Astrocyte of the cerebellum (primary cell): ENCODE measurements around the gene PNPT1.
"Not testable (repeated sequence)": the region's sequence is repeated elsewhere in the genome, so short reads cannot be mapped to it uniquely, and the experiment has no call there.

Experiments
- DNase-seq: peaks from one replicate; pipeline ENCODE4 v3.0.0-alpha.2; 2011; ENCODE audit warnings: low read depth
- H3K4me3 ChIP-seq: 2 replicates; pipeline ENCODE4 v1.5.1; 2011; ENCODE audit warnings: mild to moderate bottlenecking, low read depth, low read length, moderate library complexity
- in situ Hi-C: cut with HindIII; loops from 2 replicates; pipeline ENCODE4 v1.10.0; 2017; ENCODE audit warnings: low sequenced_read_pairs
- TF ChIP-seq, protein P1 (sequence below): IDR thresholded peaks from 2 replicates; pipeline ENCODE4 v1.5.1; 2012; ENCODE audit warnings: low read length, low read depth, moderate library complexity, mild to moderate bottlenecking; ENCODE audit errors: missing control alignments

Gene PNPT1

DNA sequence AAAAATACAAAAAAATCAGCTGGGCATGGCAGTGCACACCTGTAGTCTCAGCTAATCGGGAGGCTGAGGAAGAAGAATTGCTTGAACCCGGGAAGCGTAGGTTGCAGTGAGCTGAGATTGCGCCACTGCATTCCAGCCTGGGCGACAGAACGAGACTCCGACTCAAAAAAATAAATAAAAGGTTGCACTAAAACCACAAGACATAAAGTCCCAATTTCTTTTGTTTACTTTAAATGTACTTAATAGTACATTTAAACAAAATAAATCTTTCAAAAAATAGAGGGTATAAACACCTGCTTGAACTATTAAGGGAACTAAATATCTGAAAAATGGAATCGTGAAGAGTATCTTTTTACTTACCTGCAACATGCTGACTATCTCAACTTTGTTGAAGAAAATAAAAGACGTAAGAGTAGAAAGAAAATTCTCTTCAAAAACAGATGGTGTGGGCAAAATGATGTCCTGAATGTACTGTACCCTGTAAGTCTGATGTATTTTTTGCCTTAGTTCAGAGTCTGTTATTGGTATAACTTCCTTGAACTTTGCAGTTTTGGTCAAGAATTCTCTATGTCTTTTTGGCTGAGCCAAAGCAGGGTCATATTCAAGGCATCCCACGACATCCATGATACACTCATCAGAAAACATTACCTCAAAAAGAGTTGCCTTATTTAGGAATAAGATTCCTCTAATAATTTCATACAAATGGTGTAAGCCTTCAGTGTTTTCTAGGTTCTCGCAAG lies 95.4 kb downstream of the PNPT1 start:
- in situ Hi-C loops: no loop called here
- no peak overlapping the region for H3K4me3 ChIP-seq
- TF ChIP-seq, protein P1, sequence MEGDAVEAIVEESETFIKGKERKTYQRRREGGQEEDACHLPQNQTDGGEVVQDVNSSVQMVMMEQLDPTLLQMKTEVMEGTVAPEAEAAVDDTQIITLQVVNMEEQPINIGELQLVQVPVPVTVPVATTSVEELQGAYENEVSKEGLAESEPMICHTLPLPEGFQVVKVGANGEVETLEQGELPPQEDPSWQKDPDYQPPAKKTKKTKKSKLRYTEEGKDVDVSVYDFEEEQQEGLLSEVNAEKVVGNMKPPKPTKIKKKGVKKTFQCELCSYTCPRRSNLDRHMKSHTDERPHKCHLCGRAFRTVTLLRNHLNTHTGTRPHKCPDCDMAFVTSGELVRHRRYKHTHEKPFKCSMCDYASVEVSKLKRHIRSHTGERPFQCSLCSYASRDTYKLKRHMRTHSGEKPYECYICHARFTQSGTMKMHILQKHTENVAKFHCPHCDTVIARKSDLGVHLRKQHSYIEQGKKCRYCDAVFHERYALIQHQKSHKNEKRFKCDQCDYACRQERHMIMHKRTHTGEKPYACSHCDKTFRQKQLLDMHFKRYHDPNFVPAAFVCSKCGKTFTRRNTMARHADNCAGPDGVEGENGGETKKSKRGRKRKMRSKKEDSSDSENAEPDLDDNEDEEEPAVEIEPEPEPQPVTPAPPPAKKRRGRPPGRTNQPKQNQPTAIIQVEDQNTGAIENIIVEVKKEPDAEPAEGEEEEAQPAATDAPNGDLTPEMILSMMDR: no peak
- no peak for DNase-seq

DNA sequence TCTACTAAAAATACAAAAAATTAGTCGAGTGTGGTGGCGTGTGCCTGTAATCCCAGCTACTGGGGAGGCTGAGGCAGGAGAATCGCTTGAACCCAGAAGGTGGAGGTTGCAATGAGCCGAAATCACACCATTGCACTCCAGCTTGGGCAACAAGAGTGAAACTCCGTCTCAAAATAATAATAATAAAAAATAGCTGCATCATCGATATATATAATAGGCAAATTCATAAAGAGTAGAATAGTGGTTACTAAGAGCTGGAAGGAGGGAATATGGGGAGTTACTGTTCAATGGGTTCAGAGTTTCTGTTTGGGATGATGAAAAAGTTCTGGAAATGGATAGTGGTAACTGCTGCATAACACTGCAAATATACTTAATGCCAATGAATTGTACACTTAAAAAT lies 96.8 kb downstream of the PNPT1 start:
- H3K4me3 ChIP-seq, in situ Hi-C loops, DNase-seq: not testable (repeated sequence)

DNA sequence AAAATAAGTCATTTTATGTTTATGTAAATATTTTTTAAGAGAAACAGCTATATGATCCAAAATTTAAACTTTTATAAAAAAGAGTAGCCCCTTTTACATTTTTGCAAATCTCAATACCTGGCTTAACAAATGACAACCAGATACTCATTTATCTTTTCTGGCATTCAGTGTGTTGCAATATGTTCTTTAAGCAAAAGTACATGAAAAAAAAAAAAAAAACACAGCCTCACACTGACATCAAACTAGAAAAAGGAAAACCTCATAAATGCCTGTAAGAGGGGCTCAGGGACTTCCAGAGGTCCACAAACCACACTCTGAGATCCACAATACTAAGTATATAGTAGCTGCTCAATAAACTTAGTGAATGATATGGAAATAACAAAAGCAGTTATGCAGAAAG lies 98.1 kb downstream of the PNPT1 start:
- TF ChIP-seq, protein P1: no peak
- in situ Hi-C loops: no loop called here
- no peak for DNase-seq
- H3K4me3 ChIP-seq: no peak overlapping the region

DNA sequence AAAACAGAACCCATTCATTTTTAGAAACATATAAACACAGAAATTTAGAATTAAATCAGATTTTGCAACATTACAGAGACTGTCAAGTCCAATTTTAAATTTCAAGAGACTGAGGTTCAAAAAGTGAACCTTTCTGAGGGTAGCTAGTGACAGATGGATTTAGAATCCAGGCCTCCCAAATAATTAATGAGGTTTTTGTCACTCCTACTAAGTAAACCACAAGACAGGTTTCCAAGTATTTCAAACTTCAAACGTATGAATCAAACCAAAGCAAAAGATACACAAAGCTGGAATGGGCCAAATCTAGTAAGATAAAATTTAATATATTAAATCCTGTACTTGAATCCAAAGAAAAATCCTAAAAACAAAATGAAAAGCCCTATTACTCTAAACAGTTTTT lies 101.5 kb downstream of the PNPT1 start:
- TF ChIP-seq, protein P1: no peak
- no peak for DNase-seq
- no peak overlapping the region for H3K4me3 ChIP-seq
- in situ Hi-C loops: no loop called here

DNA sequence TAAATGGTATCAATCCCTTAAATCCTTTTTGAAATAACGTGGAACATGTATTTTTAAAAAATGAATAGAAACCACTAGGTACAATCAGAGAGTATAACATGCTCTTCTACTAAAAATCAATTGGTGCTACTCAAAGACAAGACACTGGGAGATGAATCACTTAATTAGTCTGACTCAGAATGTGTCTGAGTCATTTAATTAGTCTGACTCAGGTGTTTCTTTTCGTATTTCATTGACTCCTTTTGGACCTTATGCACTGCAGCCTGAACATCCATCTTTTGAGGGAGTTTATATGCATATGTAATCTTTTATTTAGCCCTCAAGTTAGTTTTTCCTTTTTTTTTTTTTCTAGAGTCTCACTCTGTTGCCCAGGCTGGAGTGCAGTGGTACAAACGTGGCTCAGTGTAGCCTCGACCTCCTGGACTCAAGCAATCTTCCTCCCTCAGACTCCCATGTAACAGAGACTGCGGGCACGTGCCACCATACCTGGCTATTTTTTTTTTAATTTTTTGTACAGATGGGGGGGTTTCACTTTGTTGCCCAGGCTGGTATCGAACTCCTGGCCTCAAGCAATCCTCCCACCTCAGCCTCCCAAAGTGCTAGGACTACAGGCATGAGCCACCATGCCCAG lies 102.7 kb downstream of the PNPT1 start:
- DNase-seq: no peak
- TF ChIP-seq, protein P1: no peak
- no peak overlapping the region for H3K4me3 ChIP-seq
- in situ Hi-C loops: no loop called here

DNA sequence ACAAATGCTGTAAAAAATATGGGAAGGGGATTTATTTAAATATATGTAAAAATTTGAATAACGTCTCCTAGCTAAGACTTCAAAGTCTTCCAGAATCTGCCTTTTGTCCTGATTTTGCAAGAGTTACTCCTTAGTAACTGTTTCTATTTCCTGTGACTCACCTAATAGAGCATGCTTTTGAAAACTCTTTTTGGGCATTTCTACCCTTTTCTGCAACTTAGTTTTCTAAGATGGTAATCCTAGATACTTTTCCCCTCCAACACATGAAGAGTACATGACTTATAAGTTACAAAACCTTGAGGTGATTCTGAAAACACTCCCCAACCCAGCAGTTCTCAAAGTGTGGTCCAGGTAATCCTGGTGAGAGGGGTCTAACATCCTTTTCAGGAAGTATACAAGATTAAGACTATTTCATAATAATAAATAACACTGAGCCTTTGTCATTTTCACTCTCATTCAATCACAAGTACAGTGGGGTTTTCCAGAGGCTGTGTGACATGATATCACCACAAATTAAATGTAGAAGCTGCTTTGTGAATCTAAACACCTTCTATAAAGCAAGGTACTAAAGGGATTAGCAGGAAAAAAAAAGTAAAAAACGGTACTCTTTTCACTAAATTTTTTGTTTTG lies 108.1 kb downstream of the PNPT1 start:
- in situ Hi-C loops: no loop called here
- no peak overlapping the region for H3K4me3 ChIP-seq
- TF ChIP-seq, protein P1: no peak
- peak; percentile 29 for DNase-seq
